ENCODE data around the gene LMOD1. TPM values are rescaled to one million over a fixed set of nuclear protein-coding genes. Genes with fewer than 3 reads are reported as not detected.

The LMOD1 gene
- total RNA-seq (2022) (not detected in 2 replicates), Bru-seq, nascent RNA (percentile 16 among the genes with signal in this experiment), BruChase-seq, experiment 1, labeled RNA remaining after a 6-hour chase (percentile 16 among the genes with signal in this experiment), BruChase-seq, experiment 2, labeled RNA remaining after a 2-hour chase (percentile 19 among the genes with signal in this experiment)
- long read RNA-seq, result 0 reads

DNA sequence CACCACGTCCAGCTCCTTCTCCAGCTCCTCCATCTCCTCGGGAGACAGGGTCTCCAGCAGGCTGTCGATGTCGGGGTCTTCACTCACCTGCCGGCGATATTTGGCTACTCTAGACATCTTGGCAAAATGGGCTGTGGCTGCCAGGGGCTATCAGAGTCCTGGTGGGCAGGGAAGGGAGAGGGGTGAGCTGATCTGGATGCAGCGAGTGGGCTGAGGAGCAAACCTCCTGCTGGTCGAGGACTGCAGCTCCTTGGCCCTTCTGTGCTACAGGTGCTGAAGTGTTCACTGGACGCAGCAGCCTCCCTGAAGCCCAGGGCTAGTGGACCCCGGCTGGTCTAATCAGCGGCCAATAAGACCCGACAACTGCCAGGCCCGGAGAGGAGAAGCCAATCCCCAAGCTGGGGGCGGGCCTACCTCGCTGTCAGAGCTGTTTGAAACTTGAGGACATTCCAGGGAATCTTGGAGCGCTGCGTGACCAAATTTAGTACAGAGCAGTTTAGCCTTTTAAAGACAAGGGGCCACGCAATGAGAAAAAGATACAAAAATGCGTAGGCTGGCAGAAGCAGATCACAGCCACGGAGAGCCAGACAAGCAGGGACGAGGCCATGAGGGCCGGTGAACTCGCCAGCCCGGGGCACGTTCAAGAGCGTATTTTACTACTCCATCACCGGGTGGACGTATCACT is at the start of gene LMOD1:
Gene LMOD1 (minus strand): TSS at position 325 of the 685 bp plus-strand sequence. CDS start 208 bp downstream, at position 117.
- intact Hi-C loops (cut with micrococcal nuclease), result no loop called here
- no peaks in the 10 kb centered on the region for H3K9me3 Mint-ChIP-seq (ENCODE audit: unreplicated experiment)
- peaks cover 35% of the 10 kb centered on the region for H3K27me3 Mint-ChIP-seq (ENCODE audit: insufficient read depth, unreplicated experiment)
- TF ChIP-seq, protein P1, sequence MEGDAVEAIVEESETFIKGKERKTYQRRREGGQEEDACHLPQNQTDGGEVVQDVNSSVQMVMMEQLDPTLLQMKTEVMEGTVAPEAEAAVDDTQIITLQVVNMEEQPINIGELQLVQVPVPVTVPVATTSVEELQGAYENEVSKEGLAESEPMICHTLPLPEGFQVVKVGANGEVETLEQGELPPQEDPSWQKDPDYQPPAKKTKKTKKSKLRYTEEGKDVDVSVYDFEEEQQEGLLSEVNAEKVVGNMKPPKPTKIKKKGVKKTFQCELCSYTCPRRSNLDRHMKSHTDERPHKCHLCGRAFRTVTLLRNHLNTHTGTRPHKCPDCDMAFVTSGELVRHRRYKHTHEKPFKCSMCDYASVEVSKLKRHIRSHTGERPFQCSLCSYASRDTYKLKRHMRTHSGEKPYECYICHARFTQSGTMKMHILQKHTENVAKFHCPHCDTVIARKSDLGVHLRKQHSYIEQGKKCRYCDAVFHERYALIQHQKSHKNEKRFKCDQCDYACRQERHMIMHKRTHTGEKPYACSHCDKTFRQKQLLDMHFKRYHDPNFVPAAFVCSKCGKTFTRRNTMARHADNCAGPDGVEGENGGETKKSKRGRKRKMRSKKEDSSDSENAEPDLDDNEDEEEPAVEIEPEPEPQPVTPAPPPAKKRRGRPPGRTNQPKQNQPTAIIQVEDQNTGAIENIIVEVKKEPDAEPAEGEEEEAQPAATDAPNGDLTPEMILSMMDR (IDR thresholded peaks at IDR 0.05; ENCODE audit: unreplicated experiment), result no peak
- peak within 1 kb of the TSS; percentile 5 for H3K4me3 Mint-ChIP-seq (ENCODE audit: unreplicated experiment)
- ChIA-PET POLR2A (interaction anchor here (0.6 to 2.7 kb wide), 4 partner anchors 9 to 268 kb away, joined by 3 to 19 read pairs (median 3); partner anchors contain the start of gene TIMM17A), CTCF (interaction anchor here (0.9 to 4.4 kb wide), 9 partner anchors 18 to 189 kb away, joined by 3 to 23 read pairs (median 3); no protein-coding TSS in a partner anchor)
- no TSS peak for BruUV-seq (replicated peaks)
- H3K4me1 Mint-ChIP-seq (ENCODE audit: insufficient read depth, unreplicated experiment), result peaks cover 10% of the 10 kb centered on the region
- DNase-seq (ENCODE audit: unreplicated experiment), result peak; percentile 73
- no peaks in the 10 kb centered on the region for H3K36me3 Mint-ChIP-seq (ENCODE audit: insufficient read depth, unreplicated experiment)
- no peak within 1 kb of the TSS for H3K27ac Mint-ChIP-seq (ENCODE audit: low read depth, unreplicated experiment)

DNA sequence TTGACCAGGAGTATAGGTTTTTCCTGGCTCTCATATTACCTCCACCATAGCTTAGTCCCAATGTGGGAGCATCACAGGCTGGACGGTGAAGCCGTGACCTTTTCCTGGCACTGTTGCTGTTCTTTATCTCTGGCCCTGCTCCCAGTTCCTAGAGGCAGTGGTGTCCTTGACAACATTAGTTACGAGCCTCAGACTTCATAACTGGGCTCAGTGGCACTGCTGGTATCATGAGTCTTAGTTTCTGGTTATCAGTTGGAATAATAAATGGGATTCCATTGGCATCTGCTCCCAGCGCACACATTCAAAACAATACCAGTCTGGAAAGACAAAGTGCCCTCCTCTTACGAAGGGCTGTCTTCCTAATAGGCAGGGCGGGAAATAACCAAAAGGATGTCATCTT is 44.1 kb upstream of the LMOD1 start:
- BruUV-seq (replicated peaks), result no TSS peak
- H3K27ac Mint-ChIP-seq (ENCODE audit: low read depth, unreplicated experiment), result peak overlapping the region; percentile 16

DNA sequence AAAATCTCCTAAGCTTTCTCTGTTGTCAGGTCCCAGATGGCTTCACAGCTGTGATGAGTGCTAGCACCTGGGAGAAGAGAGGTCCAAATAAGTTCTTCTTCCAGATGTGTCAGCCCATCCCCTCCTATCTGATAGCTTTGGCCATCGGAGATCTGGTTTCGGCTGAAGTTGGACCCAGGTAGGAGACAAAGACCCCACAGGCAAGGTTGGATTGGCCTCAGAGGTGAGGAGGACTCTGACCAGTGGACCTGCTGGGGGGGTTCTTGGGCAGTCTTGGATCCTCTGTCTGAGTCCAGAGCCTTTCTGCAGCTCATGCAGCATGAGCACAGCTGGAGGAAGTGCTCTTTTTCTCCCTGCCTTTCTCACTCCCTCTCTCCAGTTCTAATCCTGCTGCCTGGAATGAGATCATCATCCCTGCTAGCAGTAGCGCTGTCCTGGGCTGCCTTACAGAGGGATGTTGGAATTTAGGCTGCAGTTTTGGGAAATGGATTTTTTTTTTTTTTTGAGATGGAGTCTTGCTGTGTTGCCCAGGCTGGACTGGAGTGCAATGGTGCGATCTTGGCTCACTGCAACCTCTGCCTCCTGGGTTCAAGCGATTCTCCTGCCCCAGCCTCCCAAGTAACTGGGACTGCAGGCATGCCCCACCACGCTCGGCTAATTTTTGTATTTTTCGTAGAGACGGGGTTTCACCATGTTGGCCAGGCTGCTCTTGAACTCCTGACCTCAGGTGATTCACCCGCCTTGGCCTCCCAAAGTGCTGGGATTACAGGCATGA is 43.2 kb upstream of the LMOD1 start:
- POLR2A ChIA-PET, result interaction anchor here (0.9 kb wide), 1 partner anchor 21 kb away, joined by 3 read pairs; no protein-coding TSS in a partner anchor

More for the DNA sequence above, 44.1 kb upstream of the LMOD1 start:
- TF ChIP-seq, protein P1 (IDR thresholded peaks at IDR 0.05; ENCODE audit: unreplicated experiment), result no peak
- Mint-ChIP-seq H3K4me3 (ENCODE audit: unreplicated experiment) (no peak overlapping the region), H3K27me3 (ENCODE audit: insufficient read depth, unreplicated experiment) (no peaks in the 10 kb centered on the region), H3K4me1 (ENCODE audit: insufficient read depth, unreplicated experiment) (peaks cover 14% of the 10 kb centered on the region), H3K36me3 (ENCODE audit: insufficient read depth, unreplicated experiment) (peaks cover 87% of the 10 kb centered on the region), H3K9me3 (ENCODE audit: unreplicated experiment) (no peaks in the 10 kb centered on the region)
- POLR2A ChIA-PET, result no interaction called here
- intact Hi-C loops (cut with micrococcal nuclease), result no loop called here
- no peak for DNase-seq (ENCODE audit: unreplicated experiment)
- CTCF ChIA-PET, result interaction anchor here (0.5 to 4.0 kb wide), 4 partner anchors 10 to 144 kb away, joined by 3 to 47 read pairs (median 4); no protein-coding TSS in a partner anchor

More for the DNA sequence above, 43.2 kb upstream of the LMOD1 start:
- Mint-ChIP-seq H3K36me3 (ENCODE audit: insufficient read depth, unreplicated experiment) (peaks cover 78% of the 10 kb centered on the region), H3K9me3 (ENCODE audit: unreplicated experiment) (no peaks in the 10 kb centered on the region), H3K4me1 (ENCODE audit: insufficient read depth, unreplicated experiment) (peaks cover 15% of the 10 kb centered on the region), H3K27me3 (ENCODE audit: insufficient read depth, unreplicated experiment) (no peaks in the 10 kb centered on the region), H3K4me3 (ENCODE audit: unreplicated experiment) (no peak overlapping the region), H3K27ac (ENCODE audit: low read depth, unreplicated experiment) (peak overlapping the region; percentile 16)
- CTCF ChIA-PET, result interaction anchor here (0.5 to 7.1 kb wide), 9 partner anchors 10 to 203 kb away, joined by 3 to 71 read pairs (median 6); no protein-coding TSS in a partner anchor
- no peak for DNase-seq (ENCODE audit: unreplicated experiment)
- BruUV-seq (replicated peaks), result no TSS peak
- TF ChIP-seq, protein P1 (IDR thresholded peaks at IDR 0.05; ENCODE audit: unreplicated experiment), result no peak
- intact Hi-C loops (cut with micrococcal nuclease), result no loop called here
